ENCODE measurements around the gene PAK3. TPM values are rescaled to one million over a fixed set of nuclear protein-coding genes. Genes with fewer than 3 reads are reported as not detected.

The PAK3 gene
- total RNA-seq, 1 donor: 3.7 TPM

- DNase-seq (ENCODE audit: low read depth): no peak
- TF ChIP-seq, protein P1, sequence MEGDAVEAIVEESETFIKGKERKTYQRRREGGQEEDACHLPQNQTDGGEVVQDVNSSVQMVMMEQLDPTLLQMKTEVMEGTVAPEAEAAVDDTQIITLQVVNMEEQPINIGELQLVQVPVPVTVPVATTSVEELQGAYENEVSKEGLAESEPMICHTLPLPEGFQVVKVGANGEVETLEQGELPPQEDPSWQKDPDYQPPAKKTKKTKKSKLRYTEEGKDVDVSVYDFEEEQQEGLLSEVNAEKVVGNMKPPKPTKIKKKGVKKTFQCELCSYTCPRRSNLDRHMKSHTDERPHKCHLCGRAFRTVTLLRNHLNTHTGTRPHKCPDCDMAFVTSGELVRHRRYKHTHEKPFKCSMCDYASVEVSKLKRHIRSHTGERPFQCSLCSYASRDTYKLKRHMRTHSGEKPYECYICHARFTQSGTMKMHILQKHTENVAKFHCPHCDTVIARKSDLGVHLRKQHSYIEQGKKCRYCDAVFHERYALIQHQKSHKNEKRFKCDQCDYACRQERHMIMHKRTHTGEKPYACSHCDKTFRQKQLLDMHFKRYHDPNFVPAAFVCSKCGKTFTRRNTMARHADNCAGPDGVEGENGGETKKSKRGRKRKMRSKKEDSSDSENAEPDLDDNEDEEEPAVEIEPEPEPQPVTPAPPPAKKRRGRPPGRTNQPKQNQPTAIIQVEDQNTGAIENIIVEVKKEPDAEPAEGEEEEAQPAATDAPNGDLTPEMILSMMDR (IDR thresholded peaks at IDR 0.05; ENCODE audit: insufficient read depth, low read length): no peak
- H3K4me3 ChIP-seq (ENCODE audit: low read depth, low read length): no peak overlapping the region
Observed at GRCh38 chrX:111262086-111262485, 166.1 kb downstream of the PAK3 start.

GRCh38 chrX:111264385-111264784, 168.4 kb downstream of the PAK3 start:
- H3K4me3 ChIP-seq (ENCODE audit: low read depth, low read length): no peak overlapping the region
- DNase-seq (ENCODE audit: low read depth): no peak
- TF ChIP-seq, protein P1 (IDR thresholded peaks at IDR 0.05; ENCODE audit: insufficient read depth, low read length): no peak

GRCh38 chrX:111265486-111265885, 169.5 kb downstream of the PAK3 start:
- no peak for DNase-seq (ENCODE audit: low read depth)
- H3K4me3 ChIP-seq (ENCODE audit: low read depth, low read length): no peak overlapping the region
- TF ChIP-seq, protein P1 (IDR thresholded peaks at IDR 0.05; ENCODE audit: insufficient read depth, low read length): no peak

DNA sequence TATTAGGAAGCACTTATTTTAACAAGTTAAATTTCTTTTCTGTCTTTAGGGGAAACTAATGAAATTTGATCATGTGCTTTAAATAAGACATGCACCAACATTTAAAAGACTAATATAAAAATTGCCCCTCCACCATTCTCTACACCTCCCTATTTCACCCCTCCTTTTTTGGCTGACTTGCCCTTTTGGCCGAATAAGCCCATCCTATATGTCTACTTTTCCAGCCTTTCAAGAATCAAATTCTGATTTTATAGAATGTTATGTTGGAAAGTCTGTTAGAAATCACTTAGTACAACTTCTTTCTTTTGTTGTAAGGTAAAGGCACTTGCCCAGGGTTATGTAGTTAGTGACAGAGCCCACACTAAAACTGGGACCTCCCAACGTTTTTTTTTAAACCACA, 172.5 kb downstream of the PAK3 start:
- TF ChIP-seq, protein P1 (IDR thresholded peaks at IDR 0.05; ENCODE audit: insufficient read depth, low read length): no peak
- H3K4me3 ChIP-seq (ENCODE audit: low read depth, low read length): no peak overlapping the region

GRCh38 chrX:111270339-111270738, 174.3 kb downstream of the PAK3 start, which contains the start of gene CAPN6:
CAPN6 (minus strand) TSS chrX:111270483; CDS start chrX:111263936, 6,547 bp downstream.
- TF ChIP-seq, protein P1 (IDR thresholded peaks at IDR 0.05; ENCODE audit: insufficient read depth, low read length): no peak

More for the DNA sequence above, 172.5 kb downstream of the PAK3 start:
- DNase-seq (ENCODE audit: low read depth): no peak

More at GRCh38 chrX:111270339-111270738, 174.3 kb downstream of the PAK3 start, which contains the start of gene CAPN6:
- peak; percentile 4 for DNase-seq (ENCODE audit: low read depth)
- no peak within 1 kb of the TSS for H3K4me3 ChIP-seq (ENCODE audit: low read depth, low read length)

Small RNAs within 50 kb of the gene (small RNA-seq; reads per million reads assigned to genes)
- gene FCF1P4: not detected

Other genes starting within 250 kb of the PAK3 start
- not detected in 2 replicates for gene CAPN6, start 174.3 kb downstream of the PAK3 start, total RNA-seq (ENCODE audit: low replicate concordance)

All from fibroblast of the aortic adventitia (primary cell).